Mammary epithelial cell (primary cell): Measurements from ENCODE around the gene AUTS2.

Experiments used
- EZH2 ChIP-seq: IDR thresholded peaks from 2 replicates; pipeline ENCODE4 v1.6.1; 2012; ENCODE audit warnings: low read length, inconsistent platforms, borderline replicate concordance
- TF ChIP-seq, protein P1 (sequence below), 2 donors: IDR thresholded peaks in 1 of 2; conservative IDR thresholded peaks in 1 of 2; 2 replicates each; pipeline ENCODE4 v1.5.1; 2011 to 2012; ENCODE audit warnings: inconsistent platforms in 2 of 2, low read length in 2 of 2, mild to moderate bottlenecking in 2 of 2, control low read depth in 1 of 2, low read depth in 1 of 2; ENCODE audit not compliant: insufficient read depth in 1 of 2; ENCODE audit errors: extremely low read depth in 1 of 2

DNA sequence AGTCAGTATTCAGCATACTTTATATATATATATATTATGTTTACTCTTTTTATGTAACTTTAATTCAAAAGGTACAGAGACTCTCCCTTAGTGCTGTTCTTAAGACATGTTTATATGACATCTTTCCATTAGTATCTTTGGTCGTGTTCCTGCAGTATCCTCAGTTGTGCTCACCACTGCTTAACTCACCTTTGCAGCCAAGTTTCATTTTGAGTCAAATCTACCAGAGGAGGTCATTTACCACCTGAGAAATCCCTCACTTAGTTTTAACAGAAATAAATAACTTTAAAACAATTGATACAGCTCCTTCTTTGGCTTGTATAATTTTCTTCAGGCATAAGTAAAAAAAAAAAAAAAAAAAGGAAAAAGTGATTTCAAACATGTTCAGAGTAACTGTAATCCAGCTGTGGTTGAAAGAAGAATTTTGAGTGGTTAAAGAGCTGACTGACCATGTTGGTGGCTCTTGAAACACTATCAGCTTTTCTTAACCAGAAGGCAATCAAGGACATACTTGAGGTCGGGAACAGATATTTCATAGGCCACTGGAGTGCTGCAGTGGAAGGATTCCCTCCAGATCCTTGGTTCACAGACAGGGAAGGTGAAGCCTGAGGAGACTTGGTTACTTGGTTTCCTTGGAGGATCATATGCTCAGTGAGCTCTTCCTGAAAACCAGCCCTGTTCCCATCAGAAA, 116.8 kb downstream of the AUTS2 start:
- TF ChIP-seq EZH2 = no peak
- TF ChIP-seq, protein P1, sequence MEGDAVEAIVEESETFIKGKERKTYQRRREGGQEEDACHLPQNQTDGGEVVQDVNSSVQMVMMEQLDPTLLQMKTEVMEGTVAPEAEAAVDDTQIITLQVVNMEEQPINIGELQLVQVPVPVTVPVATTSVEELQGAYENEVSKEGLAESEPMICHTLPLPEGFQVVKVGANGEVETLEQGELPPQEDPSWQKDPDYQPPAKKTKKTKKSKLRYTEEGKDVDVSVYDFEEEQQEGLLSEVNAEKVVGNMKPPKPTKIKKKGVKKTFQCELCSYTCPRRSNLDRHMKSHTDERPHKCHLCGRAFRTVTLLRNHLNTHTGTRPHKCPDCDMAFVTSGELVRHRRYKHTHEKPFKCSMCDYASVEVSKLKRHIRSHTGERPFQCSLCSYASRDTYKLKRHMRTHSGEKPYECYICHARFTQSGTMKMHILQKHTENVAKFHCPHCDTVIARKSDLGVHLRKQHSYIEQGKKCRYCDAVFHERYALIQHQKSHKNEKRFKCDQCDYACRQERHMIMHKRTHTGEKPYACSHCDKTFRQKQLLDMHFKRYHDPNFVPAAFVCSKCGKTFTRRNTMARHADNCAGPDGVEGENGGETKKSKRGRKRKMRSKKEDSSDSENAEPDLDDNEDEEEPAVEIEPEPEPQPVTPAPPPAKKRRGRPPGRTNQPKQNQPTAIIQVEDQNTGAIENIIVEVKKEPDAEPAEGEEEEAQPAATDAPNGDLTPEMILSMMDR (conservative IDR thresholded peaks at IDR 0.05 in 1 of 2, IDR thresholded peaks at IDR 0.05 in 1 of 2; ENCODE audit: extremely low read depth in 1 of 2, insufficient read depth in 1 of 2, low read depth in 1 of 2, low read length in 2 of 2) = no peak
